SK-N-SH (cell line): ENCODE data around the gene THBS1. TPM values are rescaled to one million over a fixed set of nuclear protein-coding genes. Genes with fewer than 3 reads are reported as not detected.

Experiments used
- CTCF ChIA-PET: fragments of 300-600, 350-600 bp; formaldehyde crosslinking; extraction: SDS; loops from one replicate; lab custom pipeline; 2021; lab: Yijun Ruan, JAX
- POLR2A ChIA-PET: fragments of 350-600 bp; sonication (Branson Sonifier 250); formaldehyde crosslinking; extraction: SDS; loops from one replicate; lab custom pipeline; 2020; ENCODE audit warnings: antibody characterized with exemption, inconsistent platforms; lab: Yijun Ruan, JAX
- DNase-seq: peaks from one replicate; pipeline ENCODE4 v3.0.0; 2012
- H2AFZ ChIP-seq: fragments of 200-600 bp; sonication (generic); 2 replicates; pipeline ENCODE4 v1.8.1; 2016; ENCODE audit warnings: antibody characterized with exemption, mild to moderate bottlenecking, low read depth
- H3F3A ChIP-seq: fragments of 200-600 bp; sonication (generic); replicated peaks from 2 replicates; pipeline ENCODE3; 2016; ENCODE audit warnings: antibody characterized with exemption, mild to moderate bottlenecking; ENCODE audit not compliant: insufficient read depth
- H3K27ac ChIP-seq, 2 experiments: fragments of 200-500 bp in 1 of 2; fragments of 200-600 bp in 1 of 2; sonication (Bioruptor generic) in 1 of 2; sonication (generic), shearing (Covaris generic) in 1 of 2; 2 replicates each; pipeline versions ENCODE4 v1.5.1 to v1.6.1; 2014 to 2016; ENCODE audit warnings: low read depth in 2 of 2, inconsistent platforms in 1 of 2, low read length in 1 of 2, mild to moderate bottlenecking in 1 of 2, mixed read lengths in 1 of 2
- H3K27me3 ChIP-seq: fragments of 200-600 bp; sonication (generic), shearing (Covaris generic); 2 replicates; pipeline ENCODE4 v1.6.1; 2016; ENCODE audit warnings: mixed run types; ENCODE audit not compliant: insufficient read depth
- H3K36me3 ChIP-seq, 2 experiments: fragments of 200-500 bp in 1 of 2; fragments of 200-600 bp in 1 of 2; sonication (Bioruptor generic) in 1 of 2; sonication (generic) in 1 of 2; replicated peaks in 1 of 2; 2 replicates each; pipeline versions ENCODE3 to v1.5.1; 2014 to 2016; ENCODE audit warnings: low read length in 1 of 2, mild to moderate bottlenecking in 1 of 2; ENCODE audit not compliant: insufficient read depth in 2 of 2, control insufficient read depth in 1 of 2
- H3K4me1 ChIP-seq, 2 experiments: fragments of 200-500 bp in 1 of 2; fragments of 200-600 bp in 1 of 2; sonication (Bioruptor generic) in 1 of 2; sonication (generic), shearing (Covaris generic) in 1 of 2; 2 replicates each; pipeline versions ENCODE4 v1.5.1 to v1.6.1; 2014 to 2016; ENCODE audit warnings: low read depth in 1 of 2, low read length in 1 of 2, mixed run types in 1 of 2; ENCODE audit not compliant: insufficient read depth in 2 of 2, control insufficient read depth in 1 of 2
- H3K4me2 ChIP-seq: fragments of 200-600 bp; sonication (generic), shearing (Covaris generic); 2 replicates; pipeline ENCODE4 v1.6.1; 2017; ENCODE audit warnings: mixed run types
- H3K4me3 ChIP-seq, 2 experiments: fragments of 200-500 bp in 1 of 2; fragments of 200-600 bp in 1 of 2; sonication (Bioruptor generic) in 1 of 2; sonication (generic), shearing (Covaris generic) in 1 of 2; 2 replicates each; pipeline versions ENCODE4 v1.5.1 to v1.8.1; 2014 to 2016; ENCODE audit warnings: low read depth in 2 of 2, inconsistent platforms in 1 of 2, low read length in 1 of 2, mild to moderate bottlenecking in 1 of 2, mixed read lengths in 1 of 2, moderate library complexity in 1 of 2
- H3K79me2 ChIP-seq: fragments of 200-600 bp; sonication (generic); 2 replicates; pipeline ENCODE4 v1.8.1; 2017; ENCODE audit warnings: mild to moderate bottlenecking; ENCODE audit not compliant: insufficient read depth
- H3K9ac ChIP-seq: fragments of 200-600 bp; sonication (generic); 2 replicates; pipeline ENCODE4 v1.6.1; 2017; ENCODE audit warnings: mixed run types
- H3K9me2 ChIP-seq: fragments of 200-600 bp; sonication (generic); 2 replicates; pipeline ENCODE4 v1.6.1; 2017; ENCODE audit warnings: mixed run types
- H3K9me3 ChIP-seq: fragments of 200-600 bp; sonication (generic); 2 replicates; pipeline ENCODE4 v1.6.1; 2017; ENCODE audit warnings: mixed run types, mild to moderate bottlenecking, moderate library complexity
- H4K20me1 ChIP-seq: fragments of 200-600 bp; sonication (generic); 2 replicates; pipeline ENCODE4 v1.6.1; 2017; ENCODE audit warnings: mild to moderate bottlenecking, mixed run types; ENCODE audit not compliant: insufficient read depth
- ELF1 ChIP-seq: IDR thresholded peaks from 2 replicates; pipeline ENCODE4 v1.4.0; 2012
- EZH2phosphoT487 ChIP-seq: fragments of 200-600 bp; sonication (generic); IDR thresholded peaks from 2 replicates; pipeline ENCODE4 v1.6.1; 2017; ENCODE audit warnings: low read depth, mixed run types, mild to moderate bottlenecking, antibody characterized with exemption, moderate library complexity, borderline replicate concordance
- FOSL2 ChIP-seq: IDR thresholded peaks from 2 replicates; pipeline ENCODE4 v1.4.0; 2012; ENCODE audit warnings: low read depth, mild to moderate bottlenecking, moderate library complexity, borderline replicate concordance
- FOXJ3 ChIP-seq: sonication (generic); formaldehyde crosslinking; IDR thresholded peaks from 2 replicates; pipeline ENCODE4 v1.5.1; 2020; ENCODE audit warnings: mild to moderate bottlenecking, missing genetic modification reagents
- FOXM1 ChIP-seq: IDR thresholded peaks from 2 replicates; pipeline ENCODE4 v1.4.0; 2012; ENCODE audit warnings: low read depth, mild to moderate bottlenecking
- JUND ChIP-seq: IDR thresholded peaks from 2 replicates; pipeline ENCODE4 v1.4.0; 2012
- MAX ChIP-seq: IDR thresholded peaks from 2 replicates; pipeline ENCODE4 v1.4.0; 2012; ENCODE audit warnings: low read depth
- MEF2A ChIP-seq: IDR thresholded peaks from 2 replicates; pipeline ENCODE4 v1.4.0; 2012; ENCODE audit warnings: low read depth, borderline replicate concordance
- MXI1 ChIP-seq: IDR thresholded peaks from 2 replicates; pipeline ENCODE4 v1.6.1; 2012; ENCODE audit warnings: mild to moderate bottlenecking, low read depth, low read length, improper control_type of control experiment
- NRF1 ChIP-seq: IDR thresholded peaks from 2 replicates; pipeline ENCODE4 v1.6.1; 2012; ENCODE audit warnings: low read depth, mild to moderate bottlenecking, low read length
- PBX3 ChIP-seq: IDR thresholded peaks from 2 replicates; pipeline ENCODE4; 2012
- POLR2AphosphoS5 ChIP-seq: IDR thresholded peaks from 2 replicates; pipeline ENCODE4 v1.6.1; 2012; ENCODE audit warnings: low read depth, low read length
- RFX5 ChIP-seq: IDR thresholded peaks from 2 replicates; pipeline ENCODE4 v1.6.1; 2012; ENCODE audit warnings: mild to moderate bottlenecking, improper control_type of control experiment, low read length
- RXRA ChIP-seq: IDR thresholded peaks from 2 replicates; pipeline ENCODE4 v1.4.0; 2012; ENCODE audit warnings: low read depth, mild to moderate bottlenecking, borderline replicate concordance
- SIN3A ChIP-seq: IDR thresholded peaks from 2 replicates; pipeline ENCODE4 v1.6.1; 2012; ENCODE audit warnings: low read depth, mild to moderate bottlenecking, low read length, moderate library complexity, borderline replicate concordance
- SMC3 ChIP-seq: IDR thresholded peaks from 2 replicates; pipeline ENCODE4 v1.6.1; 2012; ENCODE audit warnings: low read depth, low read length, improper control_type of control experiment
- TAF1 ChIP-seq: IDR thresholded peaks from 2 replicates; pipeline ENCODE4 v1.6.1; 2012; ENCODE audit warnings: low read depth, mild to moderate bottlenecking, low read length, moderate library complexity, borderline replicate concordance
- TCF12 ChIP-seq: IDR thresholded peaks from 2 replicates; pipeline ENCODE4 v1.4.0; 2012
- TEAD4 ChIP-seq: IDR thresholded peaks from 2 replicates; pipeline ENCODE4 v1.4.0; 2012; ENCODE audit warnings: mild to moderate bottlenecking, borderline replicate concordance; ENCODE audit not compliant: insufficient read depth
- USF2 ChIP-seq: fragments of 150-350 bp; IDR thresholded peaks from 2 replicates; pipeline ENCODE4 v1.6.1; 2017; ENCODE audit warnings: antibody characterized with exemption, low read length, low read depth, borderline replicate concordance
- YY1 ChIP-seq: IDR thresholded peaks from 2 replicates; pipeline ENCODE4 v1.4.0; 2012; ENCODE audit warnings: low read depth, mild to moderate bottlenecking
- WGBS: methylation state at CpG from one replicate; pipeline ENCODE4 v1.1.6; 2017; ENCODE audit warnings: low lambda C conversion rate; 5-methylcytosine and 5-hydroxymethylcytosine counted together
- polyA plus RNA-seq, 3 experiments: library from polyadenylated mRNA; depleted of rRNA; stranded (reverse); fragments of >200 nt; gene quantifications; 2 replicates each; pipeline ENCODE4 v1.2.3, GENCODE V29; 2012
- TF ChIP-seq, protein P1 (sequence below): fragments of 150-350 bp; IDR thresholded peaks from 2 replicates; pipeline ENCODE4 v1.6.1; 2016; ENCODE audit warnings: mild to moderate bottlenecking, low read depth, low read length

Gene THBS1
- polyA plus RNA-seq, 1 of the 3 experiments (the other 2 are of a cell fraction) = 117 TPM

DNA sequence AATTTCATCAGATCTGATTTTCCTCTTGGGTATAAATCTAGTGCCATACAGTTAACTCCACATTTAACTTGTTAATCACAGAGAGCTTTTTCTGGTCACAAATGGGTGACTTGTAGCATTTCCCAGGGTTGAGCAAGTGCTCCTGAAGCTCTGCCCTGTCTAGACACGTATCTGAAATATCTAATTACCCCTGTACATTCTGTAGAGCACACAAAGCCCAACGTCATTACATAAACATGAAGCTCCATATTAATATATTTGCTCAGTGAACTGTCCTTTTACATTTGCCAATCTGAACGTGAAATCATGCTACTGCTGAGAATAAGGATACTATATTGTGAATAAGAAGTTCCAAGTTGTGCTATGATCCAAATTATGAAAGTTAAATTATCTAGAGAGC, 49.0 kb downstream of the THBS1 start:
- WGBS = 67% methylated on average over 3 of the region's 3 CpGs

DNA sequence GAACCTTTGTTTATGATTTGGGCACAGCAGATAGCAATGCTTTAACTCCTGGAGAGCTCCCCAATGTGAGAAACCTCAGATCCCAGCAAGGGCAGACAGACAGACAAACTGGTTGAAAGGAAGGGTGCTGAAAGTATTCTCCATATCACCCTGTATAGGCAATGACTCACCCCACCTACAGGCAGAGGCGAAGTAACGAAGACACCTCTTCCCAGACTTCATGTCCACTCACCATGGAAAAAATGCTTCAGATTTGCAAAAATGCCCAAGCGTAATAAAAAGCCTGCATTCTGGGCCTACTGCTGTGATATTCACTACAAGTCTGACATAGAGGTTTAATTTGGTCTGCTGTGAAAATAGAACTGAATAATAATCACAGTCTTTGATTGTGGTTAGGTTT, 50.5 kb downstream of the THBS1 start:
- H3K79me2 ChIP-seq = no peaks in the 10 kb centered on the region
- H3K9me2 ChIP-seq = no peaks in the 10 kb centered on the region
- H3K9ac ChIP-seq = no peak overlapping the region
- H3K9me3 ChIP-seq = no peaks in the 10 kb centered on the region
- no peak overlapping the region; a peak in 1 of 4 replicates for H3K27ac ChIP-seq
- peaks cover 10% of the 10 kb centered on the region for H3F3A ChIP-seq
- peaks cover 3 to 13% of the 10 kb centered on the region in 2 experiments; a peak in 3 of 4 replicates for H3K4me1 ChIP-seq
- H3K4me2 ChIP-seq = no peak overlapping the region
- no peak for DNase-seq
- 91% methylated on average over 3 of the region's 3 CpGs for WGBS
- no peak overlapping the region for H2AFZ ChIP-seq
- H4K20me1 ChIP-seq = no peaks in the 10 kb centered on the region
- H3K36me3 ChIP-seq = no peaks in the 10 kb centered on the region
- H3K4me3 ChIP-seq = no peak overlapping the region
- no peaks in the 10 kb centered on the region for H3K27me3 ChIP-seq
- POLR2A ChIA-PET = no interaction called here
- CTCF ChIA-PET = interaction anchor here (1.4 kb wide), 1 partner anchor 10 kb away, joined by 3 read pairs; no protein-coding TSS in a partner anchor
- TF ChIP-seq SIN3A = no peak
- TF ChIP-seq USF2 = no peak
- no peak for TF ChIP-seq MXI1
- no peak for TF ChIP-seq POLR2AphosphoS5
- no peak for TF ChIP-seq TCF12
- TF ChIP-seq TAF1 = no peak
- no peak for TF ChIP-seq FOXM1
- TF ChIP-seq ELF1 = no peak
- TF ChIP-seq NRF1 = no peak
- no peak for TF ChIP-seq EZH2phosphoT487
- TF ChIP-seq MEF2A = no peak

More for the DNA sequence above, 49.0 kb downstream of the THBS1 start:
- Histone ChIP-seq H3K27me3 (no peaks in the 10 kb centered on the region), H3K4me3 (no peak overlapping the region), H3K27ac (peak overlapping the region in 1 of 2 experiments; percentile 6; a peak in 1 of 4 replicates), H3F3A (peaks cover 10% of the 10 kb centered on the region), H3K79me2 (no peaks in the 10 kb centered on the region), H4K20me1 (no peaks in the 10 kb centered on the region), H3K4me1 (peaks cover 3 to 21% of the 10 kb centered on the region in 2 experiments; a peak in 3 of 4 replicates), H3K9me3 (no peaks in the 10 kb centered on the region), H3K9me2 (no peaks in the 10 kb centered on the region), H3K36me3 (no peaks in the 10 kb centered on the region), H2AFZ (no peak overlapping the region), H3K9ac (no peak overlapping the region), H3K4me2 (no peak overlapping the region)
- ChIA-PET CTCF (interaction anchor here (1.0 to 1.6 kb wide), 4 partner anchors 9 to 127 kb away, joined by 3 to 5 read pairs (median 4); no protein-coding TSS in a partner anchor), POLR2A (no interaction called here)
- no peak for TF ChIP-seq PBX3
- TF ChIP-seq YY1 = no peak
- no peak for TF ChIP-seq RFX5
- TF ChIP-seq USF2 = no peak
- TF ChIP-seq SMC3 = no peak
- no peak for TF ChIP-seq FOSL2
- TF ChIP-seq TCF12 = no peak
- no peak for TF ChIP-seq RXRA
- no peak for TF ChIP-seq SIN3A
- TF ChIP-seq MAX = no peak
- no peak for TF ChIP-seq TEAD4
- TF ChIP-seq, protein P1, sequence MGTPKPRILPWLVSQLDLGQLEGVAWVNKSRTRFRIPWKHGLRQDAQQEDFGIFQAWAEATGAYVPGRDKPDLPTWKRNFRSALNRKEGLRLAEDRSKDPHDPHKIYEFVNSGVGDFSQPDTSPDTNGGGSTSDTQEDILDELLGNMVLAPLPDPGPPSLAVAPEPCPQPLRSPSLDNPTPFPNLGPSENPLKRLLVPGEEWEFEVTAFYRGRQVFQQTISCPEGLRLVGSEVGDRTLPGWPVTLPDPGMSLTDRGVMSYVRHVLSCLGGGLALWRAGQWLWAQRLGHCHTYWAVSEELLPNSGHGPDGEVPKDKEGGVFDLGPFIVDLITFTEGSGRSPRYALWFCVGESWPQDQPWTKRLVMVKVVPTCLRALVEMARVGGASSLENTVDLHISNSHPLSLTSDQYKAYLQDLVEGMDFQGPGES = no peak
- TF ChIP-seq MXI1 = no peak
- no peak for TF ChIP-seq JUND
- no peak for TF ChIP-seq FOXJ3
- TF ChIP-seq NRF1 = no peak
- DNase-seq = no peak
